Left lung (tissue), 10 donors: Measurements from ENCODE around the gene EFCAB14. TPM values are rescaled to one million over a fixed set of nuclear protein-coding genes. Genes with fewer than 3 reads are reported as not detected.
"Not testable (repeated sequence)": the region's sequence is repeated elsewhere in the genome, so short reads cannot be mapped to it uniquely, and the experiment has no call there.

Experiments
- ATAC-seq: fragments of 200-7000 bp; cut with Tn5 transposase; one replicate; pipeline ENCODE4 v1.9.1; 2020; ENCODE audit warnings: moderate library complexity
- DNase-seq, 4 donors: peaks; one replicate each; pipeline ENCODE4 v3.0.0-alpha.2; 2013 to 2020
- H3K27ac ChIP-seq, 2 donors: fragments of 200-600 bp; sonication (generic) in 1 of 2; one replicate each; pipeline versions ENCODE4 v1.5.0 to v1.8.0; 2020 to 2021
- H3K27me3 ChIP-seq, 2 donors: fragments of 200-600 bp; sonication (generic) in 1 of 2; one replicate each; pipeline versions ENCODE4 v1.5.0 to v1.8.0; 2020 to 2021
- H3K36me3 ChIP-seq, 2 donors: fragments of 200-600 bp; sonication (generic) in 1 of 2; one replicate each; pipeline versions ENCODE4 v1.5.0 to v1.8.0; 2020 to 2021
- H3K4me1 ChIP-seq, 2 donors: fragments of 200-600 bp; one replicate each; pipeline ENCODE4 v1.8.0; 2021
- H3K4me3 ChIP-seq, 2 donors: fragments of 200-600 bp; sonication (generic) in 1 of 2; one replicate each; pipeline versions ENCODE4 v1.5.0 to v1.8.0; 2020 to 2021; ENCODE audit warnings: mild to moderate bottlenecking in 1 of 2
- H3K9me3 ChIP-seq, 2 donors: fragments of 200-600 bp; sonication (generic) in 1 of 2; one replicate each; pipeline versions ENCODE4 v1.5.0 to v1.8.0; 2020 to 2021
- intact Hi-C, 2 donors: fragments of 100-400 bp; cut with DNase I; formaldehyde crosslinking; loops; one replicate each; pipeline versions ENCODE4 v1.11.2 to v1.14.2; 2022
- polyA plus RNA-seq, 6 donors: library from polyadenylated mRNA; unstranded; fragments of 120-200 nt; gene quantifications; one replicate each; pipeline ENCODE4 v1.2.1, GENCODE V29; 2013; ENCODE audit not compliant: insufficient read length in 6 of 6
- total RNA-seq, 2 donors: library from RNA; stranded (reverse); fragmentation: NEBNext Ultra II Directional; extraction: Animal tissue kit (Norgen Biotek cat#: 25700); gene quantifications; one replicate each; pipeline ENCODE4 v1.2.1, GENCODE V29; 2021
- TF ChIP-seq, protein P1 (sequence below), 2 donors: fragments of 200-600 bp; sonication (generic) in 1 of 2; IDR thresholded peaks; one replicate each; pipeline versions ENCODE4 v1.5.0 to v1.8.0; 2021; ENCODE audit warnings: antibody characterized with exemption in 2 of 2
- donor health status: DM: no; HTN: yes; CAD: no.
- donor health status: DM: no; HTN: no; CAD: no.

Gene EFCAB14
- total and polyA plus RNA-seq, 8 donors, result 102 to 124 (median 114) TPM

DNA sequence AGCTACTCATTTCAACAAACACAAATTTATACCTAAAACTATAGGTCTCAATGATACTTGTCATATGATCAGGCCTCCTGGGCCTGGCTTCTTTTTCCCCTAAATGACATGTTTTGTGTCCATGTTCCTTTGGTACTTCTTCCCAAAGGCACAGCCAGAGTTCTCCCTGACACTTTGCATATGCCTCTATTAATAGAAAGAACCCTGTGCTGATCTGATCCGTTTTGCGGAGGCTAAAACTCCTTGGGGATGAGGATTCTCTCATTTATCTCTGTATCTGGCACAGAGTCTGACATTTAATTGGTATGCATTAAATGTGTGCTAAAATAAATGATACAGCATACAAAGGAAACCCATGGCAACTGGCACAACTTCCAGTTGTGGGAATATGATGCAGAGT lies 62.3 kb downstream of the EFCAB14 start:
- ATAC-seq (no peak), DNase-seq (no peak)
- no peaks in the 10 kb centered on the region for H3K4me1 ChIP-seq
- H3K36me3 ChIP-seq, result peaks cover 0 to 68% of the 10 kb centered on the region in 2 donors
- no peaks in the 10 kb centered on the region for H3K9me3 ChIP-seq
- intact Hi-C loops, result no loop called here
- TF ChIP-seq, protein P1, sequence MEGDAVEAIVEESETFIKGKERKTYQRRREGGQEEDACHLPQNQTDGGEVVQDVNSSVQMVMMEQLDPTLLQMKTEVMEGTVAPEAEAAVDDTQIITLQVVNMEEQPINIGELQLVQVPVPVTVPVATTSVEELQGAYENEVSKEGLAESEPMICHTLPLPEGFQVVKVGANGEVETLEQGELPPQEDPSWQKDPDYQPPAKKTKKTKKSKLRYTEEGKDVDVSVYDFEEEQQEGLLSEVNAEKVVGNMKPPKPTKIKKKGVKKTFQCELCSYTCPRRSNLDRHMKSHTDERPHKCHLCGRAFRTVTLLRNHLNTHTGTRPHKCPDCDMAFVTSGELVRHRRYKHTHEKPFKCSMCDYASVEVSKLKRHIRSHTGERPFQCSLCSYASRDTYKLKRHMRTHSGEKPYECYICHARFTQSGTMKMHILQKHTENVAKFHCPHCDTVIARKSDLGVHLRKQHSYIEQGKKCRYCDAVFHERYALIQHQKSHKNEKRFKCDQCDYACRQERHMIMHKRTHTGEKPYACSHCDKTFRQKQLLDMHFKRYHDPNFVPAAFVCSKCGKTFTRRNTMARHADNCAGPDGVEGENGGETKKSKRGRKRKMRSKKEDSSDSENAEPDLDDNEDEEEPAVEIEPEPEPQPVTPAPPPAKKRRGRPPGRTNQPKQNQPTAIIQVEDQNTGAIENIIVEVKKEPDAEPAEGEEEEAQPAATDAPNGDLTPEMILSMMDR (IDR thresholded peaks at IDR 0.05), result no peak
- no peak overlapping the region for H3K27ac ChIP-seq
- H3K4me3 ChIP-seq, result no peak overlapping the region
- no peaks in the 10 kb centered on the region for H3K27me3 ChIP-seq

- Histone ChIP-seq H3K36me3 (peaks cover 0 to 68% of the 10 kb centered on the region in 2 donors), H3K4me1 (no peaks in the 10 kb centered on the region), H3K27me3 (no peaks in the 10 kb centered on the region), H3K9me3 (no peaks in the 10 kb centered on the region), H3K4me3 (no peak overlapping the region), H3K27ac (no peak overlapping the region)
- TF ChIP-seq, protein P1 (IDR thresholded peaks at IDR 0.05), result no peak
- intact Hi-C loops, result no loop called here
- no peak for DNase-seq
- no peak for ATAC-seq
Measured at GRCh38 chr1:46655848-46656247, 63.1 kb downstream of the EFCAB14 start.

- H3K36me3 ChIP-seq, result peaks cover 0 to 77% of the 10 kb centered on the region in 2 donors
- DNase-seq, H3K4me1 ChIP-seq, ATAC-seq, H3K9me3 ChIP-seq, H3K4me3 ChIP-seq, intact Hi-C loops, H3K27me3 ChIP-seq, H3K27ac ChIP-seq: not testable (repeated sequence)
Measured at GRCh38 chr1:46654698-46655097, 64.2 kb downstream of the EFCAB14 start.

DNA sequence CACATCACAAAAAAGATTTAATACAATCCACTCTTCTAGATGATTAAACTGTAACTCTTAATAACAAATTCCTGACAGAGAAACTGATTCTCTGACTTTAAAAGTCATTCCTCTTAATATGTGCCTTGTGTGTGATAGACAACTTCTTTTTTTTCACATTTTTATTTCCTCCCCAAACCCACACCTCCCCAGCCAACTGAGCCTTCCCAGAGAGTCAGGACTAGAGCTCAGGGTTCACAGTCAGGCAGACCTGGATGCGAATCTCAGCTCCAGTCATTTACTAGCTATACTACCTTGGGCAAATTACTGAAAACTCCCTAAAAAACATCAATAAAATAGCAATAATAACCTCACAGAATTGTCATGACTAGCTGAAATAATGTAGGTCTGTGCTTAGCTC lies 64.9 kb downstream of the EFCAB14 start:
- Histone ChIP-seq H3K27me3 (no peaks in the 10 kb centered on the region), H3K4me3 (no peak overlapping the region), H3K9me3 (peaks cover 0 to 2% of the 10 kb centered on the region in 2 donors), H3K36me3 (peaks cover 0 to 79% of the 10 kb centered on the region in 2 donors), H3K27ac (no peak overlapping the region), H3K4me1 (no peaks in the 10 kb centered on the region)
- intact Hi-C loops, result no loop called here
- TF ChIP-seq, protein P1 (IDR thresholded peaks at IDR 0.05), result no peak
- no peak for ATAC-seq
- DNase-seq, result no peak

DNA sequence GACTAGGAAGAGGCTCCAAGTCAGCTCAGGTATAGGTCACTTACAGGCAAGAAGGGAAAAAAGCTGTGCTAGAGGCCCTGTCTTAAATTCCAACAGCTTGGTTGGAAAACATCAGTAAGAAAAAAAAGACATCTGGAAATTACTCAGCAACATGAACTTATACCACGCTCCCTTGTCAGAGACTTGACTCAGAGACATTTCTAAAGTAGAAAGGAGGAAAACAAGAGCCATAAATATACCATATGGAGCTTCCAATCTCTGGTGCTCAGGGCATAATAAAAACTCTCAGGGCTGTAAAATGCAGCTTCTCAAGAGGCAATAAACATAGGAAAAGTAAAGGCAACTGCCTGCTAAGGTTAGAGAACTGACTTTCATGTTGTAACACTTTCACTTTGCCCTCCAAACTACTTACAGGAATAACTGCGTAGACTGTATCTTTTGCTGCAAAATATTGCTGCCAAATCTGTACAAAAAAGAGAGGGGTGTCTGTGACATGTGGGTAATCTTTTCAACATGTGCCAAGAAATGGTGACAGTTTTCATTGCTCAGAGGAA lies 65.4 kb downstream of the EFCAB14 start:
- no peak overlapping the region for H3K4me3 ChIP-seq
- peaks cover 0 to 2% of the 10 kb centered on the region in 2 donors for H3K9me3 ChIP-seq
- intact Hi-C loops, result no loop called here
- H3K27ac ChIP-seq, result no peak overlapping the region
- H3K27me3 ChIP-seq, result no peaks in the 10 kb centered on the region
- H3K36me3 ChIP-seq, result peaks cover 0 to 81% of the 10 kb centered on the region in 2 donors
- H3K4me1 ChIP-seq, result no peaks in the 10 kb centered on the region
- TF ChIP-seq, protein P1 (IDR thresholded peaks at IDR 0.05), result no peak
- DNase-seq (no peak), ATAC-seq (no peak)
